Measurements from ENCODE around the gene C6orf89.

C6orf89 gene

GRCh38 chr6:36968266-36968977, 82.7 kb downstream of the C6orf89 start:
- no peak for DNase-seq (ENCODE audit: low read depth, low spot score)

- DNase-seq (ENCODE audit: low read depth, low spot score), result no peak
Observed at GRCh38 chr6:36969240-36969691, 83.5 kb downstream of the C6orf89 start.

- no peak for DNase-seq (ENCODE audit: low read depth, low spot score)
Observed at GRCh38 chr6:36969988-36970891, 84.5 kb downstream of the C6orf89 start.

- no peak for DNase-seq (ENCODE audit: low read depth, low spot score)
Observed at GRCh38 chr6:36970892-36971842, 85.4 kb downstream of the C6orf89 start.

- no peak for DNase-seq (ENCODE audit: low read depth, low spot score)
Observed at GRCh38 chr6:36971921-36972673, 86.3 kb downstream of the C6orf89 start.

GRCh38 chr6:36973190-36973589, 87.4 kb downstream of the C6orf89 start:
- DNase-seq (ENCODE audit: low read depth, low spot score), result no peak

GRCh38 chr6:36973647-36974046, 87.9 kb downstream of the C6orf89 start:
- DNase-seq (ENCODE audit: low read depth, low spot score), result no peak

GRCh38 chr6:36975231-36976006, 89.7 kb downstream of the C6orf89 start:
- no peak for DNase-seq (ENCODE audit: low read depth, low spot score)

GRCh38 chr6:36976007-36976264, 90.2 kb downstream of the C6orf89 start:
- DNase-seq (ENCODE audit: low read depth, low spot score), result no peak

- DNase-seq (ENCODE audit: low read depth, low spot score), result no peak
Observed at GRCh38 chr6:36976509-36976908, 90.8 kb downstream of the C6orf89 start.

GRCh38 chr6:36976931-36977330, 91.2 kb downstream of the C6orf89 start:
- no peak for DNase-seq (ENCODE audit: low read depth, low spot score)

- no peak for DNase-seq (ENCODE audit: low read depth, low spot score)
Observed at GRCh38 chr6:36977470-36977941, 91.8 kb downstream of the C6orf89 start.
